GM12865 (cell line): ENCODE data around the gene PARPBP.

Source experiments
- DNase-seq: peaks from one replicate; pipeline ENCODE4 v3.0.0; 2010; ENCODE audit warnings: low read depth
- H3K4me3 ChIP-seq: 2 replicates; pipeline ENCODE4 v1.5.1; 2011; ENCODE audit warnings: mild to moderate bottlenecking, low read depth, low read length, control low read depth
- TF ChIP-seq, protein P1 (sequence below): IDR thresholded peaks from 2 replicates; pipeline ENCODE4 v1.5.1; 2011; ENCODE audit warnings: low read length, control low read depth, low read depth, inconsistent platforms; ENCODE audit not compliant: insufficient read depth; ENCODE audit errors: missing control alignments

PARPBP gene

DNA sequence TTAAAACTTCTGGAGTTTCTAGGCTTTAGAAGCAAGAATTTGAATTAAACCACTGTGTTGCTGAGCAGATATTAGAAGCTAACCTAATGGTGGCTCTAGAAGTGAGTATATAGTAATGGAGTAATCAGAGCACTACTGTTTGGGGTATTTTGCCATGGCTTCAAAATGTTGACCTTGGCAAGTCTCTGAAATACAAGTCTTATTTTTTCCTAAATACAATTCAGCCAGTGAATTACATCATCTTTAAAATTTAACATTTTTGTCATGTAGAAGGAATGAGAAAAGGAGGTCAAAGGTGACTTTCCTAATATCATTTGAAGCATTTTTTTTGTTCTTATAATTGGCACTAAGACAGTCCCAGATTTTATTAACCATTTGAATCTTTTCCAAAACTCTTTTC is 52.5 kb downstream of the PARPBP start:
- no peak for DNase-seq
- TF ChIP-seq, protein P1, sequence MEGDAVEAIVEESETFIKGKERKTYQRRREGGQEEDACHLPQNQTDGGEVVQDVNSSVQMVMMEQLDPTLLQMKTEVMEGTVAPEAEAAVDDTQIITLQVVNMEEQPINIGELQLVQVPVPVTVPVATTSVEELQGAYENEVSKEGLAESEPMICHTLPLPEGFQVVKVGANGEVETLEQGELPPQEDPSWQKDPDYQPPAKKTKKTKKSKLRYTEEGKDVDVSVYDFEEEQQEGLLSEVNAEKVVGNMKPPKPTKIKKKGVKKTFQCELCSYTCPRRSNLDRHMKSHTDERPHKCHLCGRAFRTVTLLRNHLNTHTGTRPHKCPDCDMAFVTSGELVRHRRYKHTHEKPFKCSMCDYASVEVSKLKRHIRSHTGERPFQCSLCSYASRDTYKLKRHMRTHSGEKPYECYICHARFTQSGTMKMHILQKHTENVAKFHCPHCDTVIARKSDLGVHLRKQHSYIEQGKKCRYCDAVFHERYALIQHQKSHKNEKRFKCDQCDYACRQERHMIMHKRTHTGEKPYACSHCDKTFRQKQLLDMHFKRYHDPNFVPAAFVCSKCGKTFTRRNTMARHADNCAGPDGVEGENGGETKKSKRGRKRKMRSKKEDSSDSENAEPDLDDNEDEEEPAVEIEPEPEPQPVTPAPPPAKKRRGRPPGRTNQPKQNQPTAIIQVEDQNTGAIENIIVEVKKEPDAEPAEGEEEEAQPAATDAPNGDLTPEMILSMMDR: no peak

DNA sequence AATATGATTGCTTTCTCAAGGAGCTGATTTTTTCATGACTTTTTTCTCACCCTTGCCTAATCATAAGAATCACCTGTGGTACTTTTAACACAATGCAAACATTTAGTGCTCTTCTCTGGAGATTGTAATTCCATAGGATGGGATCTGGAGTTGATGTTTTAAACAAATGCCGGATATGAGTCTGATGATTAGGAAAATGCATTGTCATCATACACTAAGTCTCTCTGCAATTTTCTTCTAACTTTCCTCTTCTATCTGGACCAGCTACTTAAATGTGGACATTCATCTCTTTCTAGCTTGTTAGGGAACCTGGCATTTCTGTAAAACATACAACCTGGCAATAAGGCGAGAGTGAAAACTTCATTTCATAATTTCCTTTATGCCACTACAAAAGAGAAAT is 54.1 kb downstream of the PARPBP start:
- H3K4me3 ChIP-seq: no peak overlapping the region
- TF ChIP-seq, protein P1: no peak
- DNase-seq: no peak

More for the DNA sequence above, 52.5 kb downstream of the PARPBP start:
- H3K4me3 ChIP-seq: no peak overlapping the region

GRCh38 chr12:102174761-102175160 is 54.8 kb downstream of the PARPBP start:
- TF ChIP-seq, protein P1: no peak
- no peak overlapping the region for H3K4me3 ChIP-seq
- no peak for DNase-seq

DNA sequence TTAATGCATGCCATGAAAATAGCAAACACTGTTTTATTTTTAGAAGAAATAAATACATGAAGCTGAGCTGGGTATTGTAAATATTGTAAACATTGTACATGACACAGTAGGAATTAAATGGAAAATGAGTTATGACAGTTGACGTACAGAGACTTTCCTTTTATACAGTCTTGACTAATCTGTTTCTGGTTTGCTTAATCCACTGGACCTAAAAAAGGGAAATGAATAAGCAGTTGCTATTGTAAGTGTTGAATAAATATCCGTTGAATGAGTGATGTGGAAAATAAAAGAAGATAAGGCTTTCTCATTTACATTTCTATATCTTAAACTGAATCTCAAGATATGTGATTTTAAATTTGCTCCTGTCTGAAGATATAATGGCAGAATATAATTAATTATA is 62.7 kb downstream of the PARPBP start:
- DNase-seq: no peak

DNA sequence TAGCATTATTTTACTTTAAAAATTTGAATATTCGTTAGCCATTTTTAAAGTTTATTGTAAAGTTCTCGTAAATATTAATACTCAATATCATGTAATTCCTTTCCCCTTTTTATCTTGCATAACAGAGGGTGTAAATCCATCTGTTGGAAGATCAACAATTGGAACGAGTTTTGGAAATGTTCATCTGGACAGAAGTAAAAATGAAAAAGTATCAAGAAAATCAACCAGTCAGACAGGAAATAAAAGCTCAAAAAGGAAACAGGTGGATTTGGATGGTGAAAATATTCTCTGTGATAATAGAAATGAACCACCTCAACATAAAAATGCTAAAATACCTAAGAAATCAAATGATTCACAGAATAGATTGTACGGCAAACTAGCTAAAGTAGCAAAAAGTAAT is 75.8 kb downstream of the PARPBP start:
- TF ChIP-seq, protein P1: no peak
- H3K4me3 ChIP-seq: no peak overlapping the region

More for the DNA sequence above, 62.7 kb downstream of the PARPBP start:
- TF ChIP-seq, protein P1: no peak
- H3K4me3 ChIP-seq: no peak overlapping the region

GRCh38 chr12:102197789-102198188 is 77.8 kb downstream of the PARPBP start, which contains the start of gene PMCH:
Gene PMCH, minus strand, starts transcription at chr12:102197833. Its CDS starts 63 bp downstream, at chr12:102197770.
- TF ChIP-seq, protein P1: no peak
- no peak within 1 kb of the TSS for H3K4me3 ChIP-seq
- DNase-seq: peak; percentile 57

More for the DNA sequence above, 75.8 kb downstream of the PARPBP start:
- DNase-seq: no peak

DNA sequence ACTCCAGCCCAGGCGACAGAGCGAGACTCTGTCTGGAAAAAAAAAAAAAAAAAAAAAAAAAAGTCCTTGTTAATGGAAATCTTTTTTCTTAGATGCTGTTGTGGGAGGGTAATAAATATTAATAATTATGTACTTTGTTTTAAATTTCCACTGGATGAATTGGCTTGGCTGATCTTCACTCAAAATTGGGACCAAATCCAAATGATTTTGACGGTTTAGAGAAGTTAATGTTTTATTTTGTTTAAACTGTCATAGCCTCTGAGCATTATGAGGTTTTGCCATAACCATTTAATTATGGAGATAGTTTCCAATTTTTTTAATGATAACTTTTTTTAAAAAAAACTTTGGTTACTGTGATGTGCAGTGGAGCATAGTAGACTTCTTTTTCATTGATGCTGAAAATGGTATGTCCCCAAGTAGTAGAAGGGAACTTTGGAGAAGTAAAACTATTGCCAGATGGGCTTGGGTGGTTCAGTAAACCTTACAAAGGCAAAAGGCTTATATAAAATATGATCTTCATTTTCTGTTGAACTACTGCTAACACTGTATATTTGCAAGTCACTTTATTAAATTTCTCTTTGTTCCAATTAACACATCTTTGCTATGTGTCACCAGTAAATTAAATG is 81.6 kb downstream of the PARPBP start:
- DNase-seq: no peak
- no peak overlapping the region for H3K4me3 ChIP-seq
- TF ChIP-seq, protein P1: no peak
